GM12878 (cell line): ENCODE results near the gene FGD4. TPM values are rescaled to one million over a fixed set of nuclear protein-coding genes. Genes with fewer than 3 reads are reported as not detected.
A peak's percentile ranks its signal among the peaks of the same experiment; 100 is the strongest.

Experiments
- ATAC-seq: fragments of 200-7000 bp; cut with Tn5 transposase; 3 replicates; pipeline ENCODE4 v1.9.1; 2020; ENCODE audit warnings: mild to moderate bottlenecking, moderate library complexity
- BruUV-seq: library from RNA; stranded (reverse); fragments of 400-500 nt; replicated peaks from 2 replicates; lab custom pipeline; 2021; lab: Mats Ljungman, UMichigan
- CTCF ChIA-PET: fragments of 300-600 bp; sonication (Branson Sonifier 250); formaldehyde crosslinking; extraction: SDS; loops from one replicate; lab custom pipeline; 2021; ENCODE audit warnings: inconsistent platforms; lab: Yijun Ruan, JAX
- POLR2A ChIA-PET: fragments of 350-600 bp; formaldehyde crosslinking; extraction: SDS; loops from one replicate; lab custom pipeline; 2021; ENCODE audit warnings: inconsistent platforms; lab: Charles Lee
- RAD21 ChIA-PET: fragments of 300-600 bp; sonication (Branson Sonifier 250); formaldehyde crosslinking; loops from one replicate; lab custom pipeline; 2023; ENCODE audit warnings: antibody characterized with exemption; ENCODE audit not compliant: unreplicated experiment; lab: Charles Lee
- SMC1A ChIA-PET: fragments of 300-600 bp; sonication (Branson Sonifier 250); formaldehyde crosslinking; loops from one replicate; lab custom pipeline; 2023; ENCODE audit not compliant: unreplicated experiment, uncharacterized antibody; lab: Charles Lee
- DNase-seq: peaks from one replicate; pipeline ENCODE4 v3.0.0-alpha.2; 2011; ENCODE audit warnings: low read depth, low spot score
- FAIRE-seq: peaks from 3 replicates; lab custom pipeline; 2011; peaks lifted over from hg19 to GRCh38; lab: Jason Lieb, UNC
- H2AFZ ChIP-seq: 2 replicates; pipeline ENCODE4 v1.6.0; 2011; ENCODE audit warnings: low read depth, low read length, control low read depth; ENCODE audit not compliant: control insufficient read depth
- H3K27ac ChIP-seq: 2 replicates; pipeline ENCODE4 v1.5.1; 2011; ENCODE audit warnings: control low read depth; ENCODE audit not compliant: control insufficient read depth, insufficient read depth
- H3K27me3 ChIP-seq, 2 experiments: replicated peaks in 1 of 2; 2 replicates each; pipeline versions ENCODE4 v1.6.0 to v1.6.1; 2011; ENCODE audit warnings: low read length in 1 of 2; ENCODE audit not compliant: control insufficient read depth in 2 of 2, insufficient read depth in 2 of 2
- H3K36me3 ChIP-seq, 2 experiments: 2 replicates each; pipeline ENCODE4 v1.5.1; 2011; ENCODE audit warnings: low read length in 1 of 2; ENCODE audit not compliant: control insufficient read depth in 2 of 2, insufficient read depth in 2 of 2
- H3K4me1 ChIP-seq: 2 replicates; pipeline ENCODE4 v1.6.1; 2011; ENCODE audit warnings: mild to moderate bottlenecking, low read length, moderate library complexity, mixed read lengths; ENCODE audit not compliant: control insufficient read depth, insufficient read depth
- H3K4me2 ChIP-seq: 2 replicates; pipeline ENCODE4 v1.6.0; 2011; ENCODE audit warnings: control low read depth; ENCODE audit not compliant: control insufficient read depth, insufficient read depth
- H3K4me3 ChIP-seq: fragments of 200-600 bp; sonication (generic); 2 replicates; pipeline ENCODE4 v1.5.1; 2016
- H3K79me2 ChIP-seq: 2 replicates; pipeline ENCODE4 v1.6.0; 2011; ENCODE audit warnings: low read length; ENCODE audit not compliant: control insufficient read depth, insufficient read depth
- H3K9ac ChIP-seq: 2 replicates; pipeline ENCODE4 v1.8.0; 2011; ENCODE audit warnings: low read length, control low read depth, mixed read lengths; ENCODE audit not compliant: control insufficient read depth, insufficient read depth
- H3K9me3 ChIP-seq: replicated peaks from 3 replicates; pipeline ENCODE4 v1.5.1; 2011; ENCODE audit warnings: mild to moderate bottlenecking, low read length; ENCODE audit not compliant: control insufficient read depth, insufficient read depth
- H4K20me1 ChIP-seq: 2 replicates; pipeline ENCODE4 v1.6.0; 2011; ENCODE audit not compliant: control insufficient read depth, insufficient read depth
- GATAD2B ChIP-seq: fragments of 450-650 bp; conservative IDR thresholded peaks from 2 replicates; pipeline ENCODE4 v1.6.1; 2017; ENCODE audit warnings: low read depth, mild to moderate bottlenecking, moderate library complexity
- HCFC1 ChIP-seq: fragments of 150-350 bp; IDR thresholded peaks from 2 replicates; pipeline ENCODE4 v1.6.1; 2014; ENCODE audit warnings: low read length
- IKZF2 ChIP-seq, 2 experiments: fragments of 450-650 bp; IDR thresholded peaks; 2 replicates each; pipeline ENCODE4 v1.6.1; 2017; ENCODE audit warnings: mild to moderate bottlenecking in 2 of 2, moderate library complexity in 2 of 2
- JUND ChIP-seq: IDR thresholded peaks from 2 replicates; pipeline ENCODE4 v1.6.1; 2012; ENCODE audit warnings: low read depth, mild to moderate bottlenecking, low read length, improper control_type of control experiment, moderate library complexity
- KDM1A ChIP-seq: fragments of 200-600 bp; sonication (generic); IDR thresholded peaks from 2 replicates; pipeline ENCODE4 v1.6.1; 2016; ENCODE audit warnings: borderline replicate concordance
- MTA3 ChIP-seq: IDR thresholded peaks from 2 replicates; pipeline ENCODE4 v1.6.1; 2012; ENCODE audit warnings: low read length, inconsistent platforms, borderline replicate concordance
- MYC ChIP-seq: IDR thresholded peaks from 2 replicates; pipeline ENCODE4 v1.6.1; 2011; ENCODE audit warnings: mild to moderate bottlenecking, low read length, moderate library complexity, inconsistent platforms; ENCODE audit not compliant: insufficient read depth, insufficient replicate concordance, insufficient read length, severe bottlenecking
- NBN ChIP-seq: fragments of 450-650 bp; IDR thresholded peaks from 2 replicates; pipeline ENCODE4 v1.6.1; 2016
- NFIC ChIP-seq: IDR thresholded peaks from 2 replicates; pipeline ENCODE4 v1.6.1; 2012; ENCODE audit warnings: low read depth, mild to moderate bottlenecking, inconsistent platforms, low read length, moderate library complexity
- SIN3A ChIP-seq: IDR thresholded peaks from 2 replicates; pipeline ENCODE4 v1.6.1; 2012; ENCODE audit warnings: low read depth, low read length, improper control_type of control experiment
- TBL1XR1 ChIP-seq: IDR thresholded peaks from 2 replicates; pipeline ENCODE4 v1.6.1; 2012; ENCODE audit warnings: low read depth, low read length, improper control_type of control experiment
- WGBS: methylation state at CpG from one replicate; pipeline ENCODE4 v1.1.6; 2016; ENCODE audit warnings: low lambda C conversion rate; ENCODE audit not compliant: insufficient replicate concordance, insufficient coverage; ENCODE audit errors: missing lambda C conversion rate; 5-methylcytosine and 5-hydroxymethylcytosine counted together
- in situ Hi-C: fragments of 300-500 bp; cut with MboI; formaldehyde crosslinking; loops from 9 replicates; pipeline ENCODE4 v1.14.3; 2018; ENCODE audit warnings: mixed read lengths
- intact Hi-C: fragments of 100-400 bp; cut with micrococcal nuclease; formaldehyde crosslinking; loops from one replicate; pipeline ENCODE4 v1.14.2; 2022; ENCODE audit not compliant: unreplicated experiment
- polyA plus RNA-seq, 11 experiments: library from polyadenylated mRNA; depleted of rRNA in 4 of 11; unstranded in 6 of 11; stranded (reverse) in 5 of 11; fragments of >200 nt; fragmentation: Nextera tagmentation in 4 of 11; fragmentation: Illumina TruSeq in 1 of 11; extraction: Ambion mirVana in 4 of 11; extraction: Trizol in 1 of 11; gene quantifications; 1 replicate in 1 of 11; 2 replicates in 10 of 11; pipeline versions ENCODE4 v1.2.1 to v1.2.3, GENCODE V29; 2011 to 2016; ENCODE audit warnings: inconsistent platforms in 2 of 11, missing spikeins in 2 of 11, low read depth in 1 of 11
- total RNA-seq, 4 experiments: library from RNA; depleted of rRNA in 3 of 4; stranded (reverse); fragments of >200 nt in 3 of 4; fragmentation: Illumina TruSeq in 1 of 4; extraction: Trizol in 1 of 4; gene quantifications; 2 replicates each; pipeline versions ENCODE4 v1.2.1 to v1.2.3, GENCODE V29; 2013 to 2021
- TF ChIP-seq, protein P1 (sequence below): fragments of 450-650 bp; IDR thresholded peaks from 2 replicates; pipeline ENCODE4 v1.6.1; 2017; ENCODE audit warnings: mild to moderate bottlenecking, moderate library complexity
- TF ChIP-seq, protein P2 (sequence below): IDR thresholded peaks from 2 replicates; pipeline ENCODE4 v1.6.1; 2012; ENCODE audit warnings: low read length, inconsistent platforms
- TF ChIP-seq, protein P3 (sequence below): fragments of 150-350 bp; IDR thresholded peaks from 2 replicates; pipeline ENCODE4 v1.6.1; 2014; ENCODE audit warnings: mild to moderate bottlenecking, low read depth, low read length
- TF ChIP-seq, protein P4 (sequence below): fragments of 450-650 bp; formaldehyde crosslinking; IDR thresholded peaks from 2 replicates; pipeline ENCODE4 v1.4.0; 2020; ENCODE audit warnings: mild to moderate bottlenecking, moderate library complexity

The FGD4 gene
- total and polyA plus RNA-seq, 10 of the 15 experiments (the other 5 are each of a cell fraction or from before 2014, with no cell fraction given) = 0.01 to 0.18 (median 0.08) TPM; not detected in 3

DNA sequence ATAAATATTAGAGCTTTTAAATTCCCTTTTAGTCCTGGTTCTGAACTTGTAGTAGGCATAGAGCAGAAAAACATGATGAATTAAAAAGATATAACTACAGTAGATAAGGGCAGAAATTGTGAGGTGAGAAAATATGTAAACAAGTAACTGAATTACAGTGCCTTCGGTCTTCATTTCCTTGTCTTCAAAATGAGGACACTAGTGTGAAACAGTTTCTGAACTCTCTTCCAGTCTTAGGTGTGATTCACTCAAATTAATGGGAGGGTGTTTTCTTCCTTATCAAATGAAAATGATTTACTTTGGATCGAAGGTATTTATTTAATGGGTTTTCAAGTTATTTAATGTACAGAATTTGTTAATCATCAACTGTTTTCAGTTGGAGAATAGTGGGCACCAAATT, 1.5 kb downstream of the FGD4 start:
- Histone ChIP-seq H3K4me2 (no peak overlapping the region), H3K9ac (no peak overlapping the region), H3K4me3 (no peak overlapping the region), H4K20me1 (no peaks in the 10 kb centered on the region), H3K36me3 (no peaks in the 10 kb centered on the region), H3K79me2 (no peaks in the 10 kb centered on the region), H3K9me3 (no peaks in the 10 kb centered on the region), H3K27me3 (peaks cover 2 to 7% of the 10 kb centered on the region in 2 experiments; a peak in 3 of 4 replicates), H2AFZ (no peak overlapping the region), H3K4me1 (no peaks in the 10 kb centered on the region), H3K27ac (no peak overlapping the region)
- ATAC-seq = no peak
- 39% methylated on average over 2 of the region's 2 CpGs for WGBS
- no TSS peak for BruUV-seq
- ChIA-PET RAD21 (no interaction called here), CTCF (interaction anchor here (0.6 to 2.1 kb wide), 2 partner anchors 55 to 215 kb away, joined by 3 to 6 read pairs; no protein-coding TSS in a partner anchor), POLR2A (interaction anchor here (0.6 kb wide), 1 partner anchor 1211 kb away, joined by 3 read pairs; no protein-coding TSS in a partner anchor), SMC1A (no interaction called here)
- in situ Hi-C loops = no loop called here
- FAIRE-seq = peak; percentile 27
- intact Hi-C loops = no loop called here
- DNase-seq = no peak
- TF ChIP-seq TBL1XR1 = no peak
- TF ChIP-seq, protein P1, sequence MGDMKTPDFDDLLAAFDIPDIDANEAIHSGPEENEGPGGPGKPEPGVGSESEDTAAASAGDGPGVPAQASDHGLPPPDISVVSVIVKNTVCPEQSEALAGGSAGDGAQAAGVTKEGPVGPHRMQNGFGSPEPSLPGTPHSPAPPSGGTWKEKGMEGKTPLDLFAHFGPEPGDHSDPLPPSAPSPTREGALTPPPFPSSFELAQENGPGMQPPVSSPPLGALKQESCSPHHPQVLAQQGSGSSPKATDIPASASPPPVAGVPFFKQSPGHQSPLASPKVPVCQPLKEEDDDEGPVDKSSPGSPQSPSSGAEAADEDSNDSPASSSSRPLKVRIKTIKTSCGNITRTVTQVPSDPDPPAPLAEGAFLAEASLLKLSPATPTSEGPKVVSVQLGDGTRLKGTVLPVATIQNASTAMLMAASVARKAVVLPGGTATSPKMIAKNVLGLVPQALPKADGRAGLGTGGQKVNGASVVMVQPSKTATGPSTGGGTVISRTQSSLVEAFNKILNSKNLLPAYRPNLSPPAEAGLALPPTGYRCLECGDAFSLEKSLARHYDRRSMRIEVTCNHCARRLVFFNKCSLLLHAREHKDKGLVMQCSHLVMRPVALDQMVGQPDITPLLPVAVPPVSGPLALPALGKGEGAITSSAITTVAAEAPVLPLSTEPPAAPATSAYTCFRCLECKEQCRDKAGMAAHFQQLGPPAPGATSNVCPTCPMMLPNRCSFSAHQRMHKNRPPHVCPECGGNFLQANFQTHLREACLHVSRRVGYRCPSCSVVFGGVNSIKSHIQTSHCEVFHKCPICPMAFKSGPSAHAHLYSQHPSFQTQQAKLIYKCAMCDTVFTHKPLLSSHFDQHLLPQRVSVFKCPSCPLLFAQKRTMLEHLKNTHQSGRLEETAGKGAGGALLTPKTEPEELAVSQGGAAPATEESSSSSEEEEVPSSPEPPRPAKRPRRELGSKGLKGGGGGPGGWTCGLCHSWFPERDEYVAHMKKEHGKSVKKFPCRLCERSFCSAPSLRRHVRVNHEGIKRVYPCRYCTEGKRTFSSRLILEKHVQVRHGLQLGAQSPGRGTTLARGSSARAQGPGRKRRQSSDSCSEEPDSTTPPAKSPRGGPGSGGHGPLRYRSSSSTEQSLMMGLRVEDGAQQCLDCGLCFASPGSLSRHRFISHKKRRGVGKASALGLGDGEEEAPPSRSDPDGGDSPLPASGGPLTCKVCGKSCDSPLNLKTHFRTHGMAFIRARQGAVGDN = no peak
- TF ChIP-seq, protein P2, sequence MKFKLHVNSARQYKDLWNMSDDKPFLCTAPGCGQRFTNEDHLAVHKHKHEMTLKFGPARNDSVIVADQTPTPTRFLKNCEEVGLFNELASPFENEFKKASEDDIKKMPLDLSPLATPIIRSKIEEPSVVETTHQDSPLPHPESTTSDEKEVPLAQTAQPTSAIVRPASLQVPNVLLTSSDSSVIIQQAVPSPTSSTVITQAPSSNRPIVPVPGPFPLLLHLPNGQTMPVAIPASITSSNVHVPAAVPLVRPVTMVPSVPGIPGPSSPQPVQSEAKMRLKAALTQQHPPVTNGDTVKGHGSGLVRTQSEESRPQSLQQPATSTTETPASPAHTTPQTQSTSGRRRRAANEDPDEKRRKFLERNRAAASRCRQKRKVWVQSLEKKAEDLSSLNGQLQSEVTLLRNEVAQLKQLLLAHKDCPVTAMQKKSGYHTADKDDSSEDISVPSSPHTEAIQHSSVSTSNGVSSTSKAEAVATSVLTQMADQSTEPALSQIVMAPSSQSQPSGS = no peak
- TF ChIP-seq NBN = no peak
- TF ChIP-seq, protein P3, sequence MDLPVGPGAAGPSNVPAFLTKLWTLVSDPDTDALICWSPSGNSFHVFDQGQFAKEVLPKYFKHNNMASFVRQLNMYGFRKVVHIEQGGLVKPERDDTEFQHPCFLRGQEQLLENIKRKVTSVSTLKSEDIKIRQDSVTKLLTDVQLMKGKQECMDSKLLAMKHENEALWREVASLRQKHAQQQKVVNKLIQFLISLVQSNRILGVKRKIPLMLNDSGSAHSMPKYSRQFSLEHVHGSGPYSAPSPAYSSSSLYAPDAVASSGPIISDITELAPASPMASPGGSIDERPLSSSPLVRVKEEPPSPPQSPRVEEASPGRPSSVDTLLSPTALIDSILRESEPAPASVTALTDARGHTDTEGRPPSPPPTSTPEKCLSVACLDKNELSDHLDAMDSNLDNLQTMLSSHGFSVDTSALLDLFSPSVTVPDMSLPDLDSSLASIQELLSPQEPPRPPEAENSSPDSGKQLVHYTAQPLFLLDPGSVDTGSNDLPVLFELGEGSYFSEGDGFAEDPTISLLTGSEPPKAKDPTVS = no peak
- TF ChIP-seq JUND = no peak
- TF ChIP-seq MTA3 = no peak
- no peak for TF ChIP-seq KDM1A
- no peak for TF ChIP-seq HCFC1
- no peak for TF ChIP-seq SIN3A
- TF ChIP-seq IKZF2 (IDR thresholded peaks at IDR 0.05) = no peak
- TF ChIP-seq GATAD2B = no peak
- TF ChIP-seq, protein P4, sequence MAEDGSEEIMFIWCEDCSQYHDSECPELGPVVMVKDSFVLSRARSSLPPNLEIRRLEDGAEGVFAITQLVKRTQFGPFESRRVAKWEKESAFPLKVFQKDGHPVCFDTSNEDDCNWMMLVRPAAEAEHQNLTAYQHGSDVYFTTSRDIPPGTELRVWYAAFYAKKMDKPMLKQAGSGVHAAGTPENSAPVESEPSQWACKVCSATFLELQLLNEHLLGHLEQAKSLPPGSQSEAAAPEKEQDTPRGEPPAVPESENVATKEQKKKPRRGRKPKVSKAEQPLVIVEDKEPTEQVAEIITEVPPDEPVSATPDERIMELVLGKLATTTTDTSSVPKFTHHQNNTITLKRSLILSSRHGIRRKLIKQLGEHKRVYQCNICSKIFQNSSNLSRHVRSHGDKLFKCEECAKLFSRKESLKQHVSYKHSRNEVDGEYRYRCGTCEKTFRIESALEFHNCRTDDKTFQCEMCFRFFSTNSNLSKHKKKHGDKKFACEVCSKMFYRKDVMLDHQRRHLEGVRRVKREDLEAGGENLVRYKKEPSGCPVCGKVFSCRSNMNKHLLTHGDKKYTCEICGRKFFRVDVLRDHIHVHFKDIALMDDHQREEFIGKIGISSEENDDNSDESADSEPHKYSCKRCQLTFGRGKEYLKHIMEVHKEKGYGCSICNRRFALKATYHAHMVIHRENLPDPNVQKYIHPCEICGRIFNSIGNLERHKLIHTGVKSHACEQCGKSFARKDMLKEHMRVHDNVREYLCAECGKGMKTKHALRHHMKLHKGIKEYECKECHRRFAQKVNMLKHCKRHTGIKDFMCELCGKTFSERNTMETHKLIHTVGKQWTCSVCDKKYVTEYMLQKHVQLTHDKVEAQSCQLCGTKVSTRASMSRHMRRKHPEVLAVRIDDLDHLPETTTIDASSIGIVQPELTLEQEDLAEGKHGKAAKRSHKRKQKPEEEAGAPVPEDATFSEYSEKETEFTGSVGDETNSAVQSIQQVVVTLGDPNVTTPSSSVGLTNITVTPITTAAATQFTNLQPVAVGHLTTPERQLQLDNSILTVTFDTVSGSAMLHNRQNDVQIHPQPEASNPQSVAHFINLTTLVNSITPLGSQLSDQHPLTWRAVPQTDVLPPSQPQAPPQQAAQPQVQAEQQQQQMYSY (CRISPR knock-in tag) = no peak
- TF ChIP-seq NFIC = no peak
- no peak for TF ChIP-seq MYC
